ENCODE measurements around the gene URB2.
"Not testable (repeated sequence)": the region's sequence is repeated elsewhere in the genome, so short reads cannot be mapped to it uniquely, and the experiment has no call there.

URB2 gene

GRCh38 chr1:229694053-229694693 is 68.1 kb downstream of the URB2 start:
- no peak for DNase-seq

- no peak for DNase-seq
Observed at GRCh38 chr1:229696385-229696784, 70.3 kb downstream of the URB2 start.

GRCh38 chr1:229699613-229700267 is 73.7 kb downstream of the URB2 start:
- no peak for DNase-seq

GRCh38 chr1:229704157-229704556 is 78.1 kb downstream of the URB2 start:
- no peak for DNase-seq

- not testable (repeated sequence) for DNase-seq
Observed at GRCh38 chr1:229705152-229705551, 79.1 kb downstream of the URB2 start.

- not testable (repeated sequence) for DNase-seq
Observed at GRCh38 chr1:229707127-229707526, 81.1 kb downstream of the URB2 start.

- no peak for DNase-seq
Observed at GRCh38 chr1:229709500-229710013, 83.5 kb downstream of the URB2 start.
